Measurements from ENCODE around the gene GPR119.

- TF ChIP-seq CTCF (IDR thresholded peaks at IDR 0.05) = no peak
- TF ChIP-seq POLR2A (IDR thresholded peaks at IDR 0.05) = no peak
- no peak for TF ChIP-seq POLR2AphosphoS5 (IDR thresholded peaks at IDR 0.05)
- TF ChIP-seq EP300 (IDR thresholded peaks at IDR 0.05) = no peak
Measured at GRCh38 chrX:130418740-130419139, 33.3 kb upstream of the GPR119 start.

All from upper lobe of left lung (tissue), 4 donors.